Kidney (tissue), 14 donors: ENCODE data around the gene OXT. TPM values are rescaled to one million over a fixed set of nuclear protein-coding genes. Genes with fewer than 3 reads are reported as not detected.

Experiments used
- DNase-seq, 5 donors: peaks; one replicate each; pipeline ENCODE4 v3.0.0-alpha.2; 2013 to 2020
- FAIRE-seq: peaks from 2 replicates; lab custom pipeline; 2012; peaks lifted over from hg19 to GRCh38; lab: Jason Lieb, UNC
- H3K27ac ChIP-seq, 2 donors: one replicate each; pipeline ENCODE4 v1.7.0; 2013; ENCODE audit warnings: low read depth in 2 of 2, low read length in 2 of 2, inconsistent platforms in 1 of 2
- H3K27me3 ChIP-seq: one replicate; pipeline ENCODE4 v1.7.1; 2013; ENCODE audit warnings: low read length, inconsistent platforms; ENCODE audit not compliant: control insufficient read depth, insufficient read depth
- H3K36me3 ChIP-seq, 3 donors: one replicate each; pipeline versions ENCODE4 v1.7.0 to v1.7.1; 2013; ENCODE audit warnings: low read length in 3 of 3, control low read depth in 1 of 3, inconsistent platforms in 1 of 3; ENCODE audit not compliant: insufficient read depth in 3 of 3, control insufficient read depth in 2 of 3
- H3K4me1 ChIP-seq, 3 donors: one replicate each; pipeline versions ENCODE4 v1.7.0 to v1.7.1; 2013; ENCODE audit warnings: low read length in 3 of 3, inconsistent platforms in 1 of 3, low read depth in 1 of 3; ENCODE audit not compliant: control insufficient read depth in 2 of 3, insufficient read depth in 2 of 3
- H3K4me3 ChIP-seq, 3 donors: one replicate each; pipeline versions ENCODE4 v1.7.0 to v1.8.1; 2013; ENCODE audit warnings: low read length in 3 of 3, control low read depth in 1 of 3, inconsistent platforms in 1 of 3
- H3K9ac ChIP-seq, 3 donors: one replicate each; pipeline versions ENCODE4 v1.7.0 to v1.7.1; 2013; ENCODE audit warnings: low read length in 3 of 3, control low read depth in 1 of 3, inconsistent platforms in 1 of 3
- H3K9me3 ChIP-seq, 3 donors: one replicate each; pipeline versions ENCODE4 v1.7.0 to v1.7.1; 2013; ENCODE audit warnings: low read length in 3 of 3, control low read depth in 1 of 3, inconsistent platforms in 1 of 3; ENCODE audit not compliant: control insufficient read depth in 2 of 3, insufficient read depth in 1 of 3
- intact Hi-C: fragments of 100-400 bp; cut with DNase I; formaldehyde crosslinking; loops from one replicate; pipeline ENCODE4 v1.11.1; 2022
- polyA plus RNA-seq: library from polyadenylated mRNA; stranded (reverse); fragments of 350-450 nt; fragmentation: Illumina TruSeq; extraction: RNeasy Lipid Tissue Mini Kit (QIAGEN cat#74804); gene quantifications from one replicate; pipeline ENCODE4 v1.2.3, GENCODE V29; 2014; ENCODE audit warnings: low read depth, low replicate concordance; ENCODE audit not compliant: insufficient read depth
- total RNA-seq: library from RNA; stranded (reverse); fragmentation: NEBNext Ultra II Directional; extraction: Animal tissue kit (Norgen Biotek cat#: 25700); gene quantifications from one replicate; pipeline ENCODE4 v1.2.1, GENCODE V29; 2021
- TF ChIP-seq, protein P1 (sequence below): IDR thresholded peaks from 3 replicates; pipeline ENCODE4 v1.5.1; 2012; ENCODE audit warnings: mild to moderate bottlenecking, moderate library complexity, borderline replicate concordance; ENCODE audit not compliant: insufficient read depth; ENCODE audit errors: extremely low read depth
- donor health status: control.
- donor health status: control.
- donor health status: control.
- donor health status: control.
- donor health status: control.
- donor health status: DM: yes; HTN: yes; CAD: no.
- donor health status: Normal renal cell carcinoma (clear cell type).

Gene OXT
- total and polyA plus RNA-seq, 2 donors from 2014 or later, result 10.8 TPM; not detected in 1

DNA sequence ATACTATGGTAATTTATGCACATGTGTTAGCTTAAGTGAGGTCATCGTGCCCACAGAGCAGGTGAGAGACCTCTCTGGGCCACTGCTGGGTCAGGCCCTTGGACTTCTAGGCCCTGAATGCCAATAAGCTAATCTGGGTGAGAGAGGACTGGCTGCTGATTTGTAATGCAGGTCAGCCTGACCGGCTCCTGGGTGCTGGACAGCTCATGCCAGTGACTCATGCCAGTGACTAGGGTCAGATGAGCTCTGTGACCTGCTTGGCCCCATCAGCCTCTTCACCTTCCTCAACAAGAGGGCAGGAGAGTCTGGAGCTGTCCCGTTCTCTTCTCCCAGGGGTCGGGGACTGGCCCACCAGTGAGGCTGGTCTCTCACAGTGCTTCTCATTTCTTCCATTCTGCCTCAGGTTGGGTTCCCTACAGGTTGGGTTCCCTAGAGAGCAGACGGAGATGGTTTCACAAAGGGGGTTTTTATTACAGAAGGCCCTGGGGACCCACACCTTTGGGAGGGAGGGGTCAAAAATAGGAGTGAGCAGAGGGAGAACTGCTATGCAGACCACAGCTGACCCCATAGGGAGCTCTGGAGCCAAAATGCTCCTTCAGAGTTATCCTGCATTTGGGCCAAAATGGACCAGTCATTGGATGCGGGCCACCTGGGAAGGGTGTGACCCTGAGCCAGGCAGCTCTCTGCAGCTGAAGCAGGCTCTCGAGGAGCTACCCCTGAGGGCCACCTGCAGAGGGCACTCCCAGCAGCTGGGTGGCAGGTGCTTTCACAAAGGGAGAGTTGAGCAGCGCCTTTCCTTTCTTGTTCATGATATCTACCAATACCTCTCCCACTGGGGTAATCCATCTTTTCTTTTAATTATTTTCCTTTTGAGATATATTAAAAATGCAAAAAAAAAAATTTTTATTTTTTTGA lies 2.2 kb upstream of the OXT start:
- DNase-seq (peak in 1 of 5 donors; percentile 55), FAIRE-seq (no peak)
- no peak overlapping the region for H3K9ac ChIP-seq
- peaks cover 3% of the 10 kb centered on the region for H3K27me3 ChIP-seq
- TF ChIP-seq, protein P1, sequence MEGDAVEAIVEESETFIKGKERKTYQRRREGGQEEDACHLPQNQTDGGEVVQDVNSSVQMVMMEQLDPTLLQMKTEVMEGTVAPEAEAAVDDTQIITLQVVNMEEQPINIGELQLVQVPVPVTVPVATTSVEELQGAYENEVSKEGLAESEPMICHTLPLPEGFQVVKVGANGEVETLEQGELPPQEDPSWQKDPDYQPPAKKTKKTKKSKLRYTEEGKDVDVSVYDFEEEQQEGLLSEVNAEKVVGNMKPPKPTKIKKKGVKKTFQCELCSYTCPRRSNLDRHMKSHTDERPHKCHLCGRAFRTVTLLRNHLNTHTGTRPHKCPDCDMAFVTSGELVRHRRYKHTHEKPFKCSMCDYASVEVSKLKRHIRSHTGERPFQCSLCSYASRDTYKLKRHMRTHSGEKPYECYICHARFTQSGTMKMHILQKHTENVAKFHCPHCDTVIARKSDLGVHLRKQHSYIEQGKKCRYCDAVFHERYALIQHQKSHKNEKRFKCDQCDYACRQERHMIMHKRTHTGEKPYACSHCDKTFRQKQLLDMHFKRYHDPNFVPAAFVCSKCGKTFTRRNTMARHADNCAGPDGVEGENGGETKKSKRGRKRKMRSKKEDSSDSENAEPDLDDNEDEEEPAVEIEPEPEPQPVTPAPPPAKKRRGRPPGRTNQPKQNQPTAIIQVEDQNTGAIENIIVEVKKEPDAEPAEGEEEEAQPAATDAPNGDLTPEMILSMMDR, result no peak
- no peak overlapping the region for H3K27ac ChIP-seq
- no peak overlapping the region for H3K4me3 ChIP-seq
- intact Hi-C loops, result no loop called here
- H3K4me1 ChIP-seq, result no peaks in the 10 kb centered on the region
- no peaks in the 10 kb centered on the region for H3K36me3 ChIP-seq
- H3K9me3 ChIP-seq, result no peaks in the 10 kb centered on the region

DNA sequence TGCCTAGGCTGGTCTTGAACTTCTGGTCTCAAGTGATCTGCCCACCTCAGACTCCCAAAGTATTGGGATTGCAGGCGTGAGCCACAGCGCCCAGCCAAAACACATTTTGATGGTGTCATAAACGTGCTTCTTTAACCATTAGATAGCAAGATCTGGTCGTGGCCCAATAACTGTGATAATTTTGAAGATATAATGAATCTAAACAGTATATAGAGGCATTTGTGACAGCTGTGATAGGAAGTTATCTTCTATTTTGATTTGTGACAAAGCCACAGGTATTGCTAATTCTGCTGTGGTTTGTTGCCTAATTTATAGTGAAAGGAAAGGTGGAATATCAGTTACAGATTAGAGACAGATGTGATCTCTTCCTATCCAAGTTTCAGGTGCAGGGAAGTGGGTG lies 695 bp upstream of the OXT start:
- TF ChIP-seq, protein P1, result no peak
- Histone ChIP-seq H3K27ac (no peak overlapping the region), H3K9me3 (no peaks in the 10 kb centered on the region), H3K36me3 (no peaks in the 10 kb centered on the region), H3K4me1 (no peaks in the 10 kb centered on the region), H3K9ac (no peak overlapping the region), H3K4me3 (no peak overlapping the region), H3K27me3 (peaks cover 3% of the 10 kb centered on the region)
- intact Hi-C loops, result no loop called here
- FAIRE-seq (no peak), DNase-seq (no peak)

DNA sequence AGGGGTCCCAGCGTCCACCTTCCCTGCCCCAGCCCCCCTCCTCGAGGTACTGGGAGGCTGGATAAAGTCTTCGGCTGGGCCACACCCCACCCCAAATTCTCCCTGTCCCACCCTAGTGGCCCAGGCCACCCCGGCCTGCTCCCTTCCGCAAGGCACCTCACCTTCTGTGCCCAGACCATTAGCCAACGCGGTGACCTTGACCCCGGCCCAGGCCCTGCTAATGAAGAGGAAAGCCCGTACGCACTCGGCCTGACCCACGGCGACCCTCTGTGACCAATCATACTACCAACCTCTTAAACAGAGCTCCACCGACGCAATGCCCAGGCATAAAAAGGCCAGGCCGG lies 182 bp upstream of the OXT start:
- TF ChIP-seq, protein P1, result no peak
- no peaks in the 10 kb centered on the region for H3K36me3 ChIP-seq
- H3K27ac ChIP-seq, result no peak overlapping the region
- H3K9me3 ChIP-seq, result no peaks in the 10 kb centered on the region
- H3K9ac ChIP-seq, result no peak overlapping the region
- peaks cover 3% of the 10 kb centered on the region for H3K27me3 ChIP-seq
- H3K4me3 ChIP-seq, result no peak overlapping the region
- H3K4me1 ChIP-seq, result no peaks in the 10 kb centered on the region
- peak in 1 of 5 donors; percentile 67 for DNase-seq
- FAIRE-seq, result no peak
- intact Hi-C loops, result no loop called here
